Stimulated activated CD4-positive, alpha-beta T cell treated with anti-CD3 and anti-CD28 coated beads, Interleukin-2, amount 100 ng/mL, for 4 hours (primary cell): ENCODE results near the gene PELI2.

Experiments used
- DNase-seq: peaks from one replicate; pipeline ENCODE4 v3.0.0-alpha.2; 2020; ENCODE audit warnings: low read depth

Gene PELI2

GRCh38 chr14:56349960-56350359 is 231.7 kb downstream of the PELI2 start:
- no peak for DNase-seq
